Cerebellar cortex (tissue), 1 donor: ENCODE results near the gene SETD6.

Experiments used
- DNase-seq: peaks from one replicate; pipeline ENCODE4 v3.0.0-alpha.2; 2015; ENCODE audit warnings: low spot score

The SETD6 gene

DNA sequence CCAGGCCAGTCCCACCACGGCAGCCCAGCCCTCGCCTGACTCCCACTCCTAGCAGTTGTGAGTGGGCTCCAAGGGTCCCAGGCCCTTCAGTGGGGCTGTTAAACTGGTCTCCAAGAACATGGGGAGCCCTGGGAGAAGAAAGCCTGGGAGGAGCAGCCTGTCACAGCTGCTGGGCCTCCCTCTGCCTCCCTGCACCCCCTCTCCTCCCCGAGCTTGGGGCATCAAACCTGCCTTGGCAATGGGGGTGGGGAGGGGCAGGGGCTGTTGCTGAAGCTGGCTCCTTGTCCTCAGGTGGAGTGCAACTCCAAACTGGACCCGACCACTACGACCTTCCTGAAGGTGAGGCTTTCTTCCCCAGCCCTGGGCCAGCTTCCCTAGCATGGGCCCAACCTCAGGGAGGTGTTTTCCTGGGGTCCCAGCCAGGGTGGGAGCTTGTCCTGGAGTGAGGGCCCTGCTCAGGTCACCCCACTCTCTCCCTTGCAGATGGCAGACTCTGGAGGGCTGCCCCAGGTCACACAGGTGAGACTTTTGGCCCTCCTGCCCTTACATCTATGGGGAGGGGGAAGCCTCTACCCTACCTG, 6.6 kb upstream of the SETD6 start:
- DNase-seq, result no peak

DNA sequence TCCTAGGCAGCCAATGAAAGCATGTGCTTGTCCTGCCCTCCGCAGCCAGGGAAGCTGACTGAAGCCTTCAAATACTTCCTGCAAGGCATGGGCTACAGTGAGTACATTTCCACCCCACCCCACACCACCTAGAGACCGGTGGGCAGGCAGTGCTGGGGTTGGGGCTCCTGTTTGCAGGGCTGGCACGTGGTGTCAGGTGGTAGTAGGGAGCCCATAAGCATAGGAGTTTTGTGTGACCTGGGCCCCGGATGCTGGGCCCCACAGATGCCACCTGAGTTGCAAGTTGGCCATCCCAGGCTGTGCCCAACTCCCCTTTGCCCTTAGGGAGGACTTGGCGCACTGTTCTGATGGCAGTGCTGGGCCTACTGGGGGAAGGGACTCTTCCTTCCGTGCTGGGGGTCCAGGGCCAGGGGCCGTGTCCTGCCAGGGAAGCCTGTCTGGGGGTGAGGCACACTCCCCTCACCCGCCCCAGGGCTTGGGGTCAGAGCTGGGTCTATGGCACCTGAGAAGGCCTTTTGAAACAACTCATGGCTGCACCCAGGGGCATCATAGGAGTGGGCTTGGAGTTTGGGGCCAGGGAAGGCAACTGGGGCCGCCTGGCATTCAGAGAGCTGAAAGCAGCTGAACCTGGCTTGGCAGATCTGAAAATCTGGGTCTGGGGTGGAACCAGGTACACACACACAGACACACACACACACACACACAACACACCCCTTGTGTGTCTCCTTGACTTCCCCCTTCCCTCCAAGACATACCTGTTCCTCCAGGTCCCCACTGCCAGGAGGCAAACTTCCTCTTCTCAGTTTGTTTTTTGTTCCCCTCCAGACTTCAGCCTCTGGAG, 5.8 kb upstream of the SETD6 start:
- no peak for DNase-seq

DNA sequence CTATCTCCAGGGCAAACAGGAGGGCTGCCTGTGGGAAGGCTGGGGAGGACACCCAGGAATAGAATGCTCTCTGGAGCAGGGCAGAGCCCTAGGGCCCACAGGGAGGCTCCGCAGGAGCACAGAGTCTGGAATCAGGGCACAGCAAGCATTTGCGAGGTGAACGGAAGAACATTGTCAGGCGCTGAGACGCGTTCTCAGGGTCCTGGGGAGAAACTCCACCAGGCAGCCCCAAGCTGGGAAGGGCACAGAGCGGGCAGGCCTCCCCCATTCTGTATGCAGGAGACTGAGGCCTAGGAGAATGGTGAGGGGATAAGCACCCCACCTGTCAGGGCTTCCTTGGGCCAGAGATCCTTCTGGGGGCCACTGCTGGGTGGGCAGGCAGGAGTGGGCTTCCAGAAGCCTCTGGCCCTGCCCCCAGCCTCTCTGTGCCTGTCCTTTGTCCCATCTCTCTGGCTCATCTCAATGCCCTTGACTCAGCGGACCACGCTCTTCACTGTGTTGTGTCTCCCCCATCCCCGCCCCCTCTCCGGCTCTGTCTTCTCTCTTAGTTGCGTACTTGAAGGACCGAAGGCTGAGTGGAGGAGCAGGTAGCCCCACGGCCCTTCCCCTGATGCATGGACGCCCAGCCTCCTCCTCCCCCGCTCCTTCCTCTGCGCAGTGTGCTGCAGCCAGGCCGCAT, 5.1 kb upstream of the SETD6 start:
- DNase-seq, result no peak

DNA sequence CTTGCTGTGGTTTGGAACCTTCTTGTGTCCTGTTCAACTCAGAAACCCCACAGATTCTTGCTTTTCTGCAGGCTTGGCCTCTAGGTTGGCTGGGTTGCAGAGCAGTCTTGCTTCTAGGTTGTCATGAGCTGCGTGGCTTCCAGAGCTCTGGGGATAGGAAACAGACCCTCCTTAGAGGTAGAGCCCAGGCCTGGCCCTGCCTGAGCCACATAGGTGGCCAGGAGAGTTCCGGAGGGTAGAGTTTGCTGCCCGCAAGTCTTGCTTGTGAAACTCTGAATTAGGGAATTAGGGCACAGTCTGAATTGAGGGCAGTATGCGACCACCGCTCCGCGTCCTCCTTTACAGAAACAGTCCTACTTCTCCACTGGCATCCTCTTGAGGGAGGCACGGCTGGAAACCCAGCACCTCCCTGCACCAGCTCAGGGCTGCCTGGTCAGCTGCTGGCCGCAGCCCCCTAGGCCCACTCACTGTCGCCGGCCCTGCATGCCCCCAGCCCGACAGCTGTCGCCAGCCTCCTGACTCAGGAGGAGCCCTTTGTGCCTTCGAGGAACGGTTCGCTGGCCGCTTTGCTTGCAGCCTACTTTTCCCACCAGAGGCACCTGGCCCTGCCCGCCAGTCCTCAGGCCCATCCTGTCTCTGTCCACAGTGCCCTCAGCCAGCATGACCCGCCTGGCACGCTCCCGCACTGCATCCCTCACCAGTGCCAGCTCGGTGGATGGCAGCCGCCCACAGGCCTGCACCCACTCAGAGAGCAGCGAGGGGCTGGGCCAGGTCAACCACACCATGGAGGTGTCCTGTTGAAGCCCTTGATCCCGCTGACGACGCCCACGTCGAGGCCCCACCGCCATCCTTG, 4.3 kb upstream of the SETD6 start:
- DNase-seq, result no peak

DNA sequence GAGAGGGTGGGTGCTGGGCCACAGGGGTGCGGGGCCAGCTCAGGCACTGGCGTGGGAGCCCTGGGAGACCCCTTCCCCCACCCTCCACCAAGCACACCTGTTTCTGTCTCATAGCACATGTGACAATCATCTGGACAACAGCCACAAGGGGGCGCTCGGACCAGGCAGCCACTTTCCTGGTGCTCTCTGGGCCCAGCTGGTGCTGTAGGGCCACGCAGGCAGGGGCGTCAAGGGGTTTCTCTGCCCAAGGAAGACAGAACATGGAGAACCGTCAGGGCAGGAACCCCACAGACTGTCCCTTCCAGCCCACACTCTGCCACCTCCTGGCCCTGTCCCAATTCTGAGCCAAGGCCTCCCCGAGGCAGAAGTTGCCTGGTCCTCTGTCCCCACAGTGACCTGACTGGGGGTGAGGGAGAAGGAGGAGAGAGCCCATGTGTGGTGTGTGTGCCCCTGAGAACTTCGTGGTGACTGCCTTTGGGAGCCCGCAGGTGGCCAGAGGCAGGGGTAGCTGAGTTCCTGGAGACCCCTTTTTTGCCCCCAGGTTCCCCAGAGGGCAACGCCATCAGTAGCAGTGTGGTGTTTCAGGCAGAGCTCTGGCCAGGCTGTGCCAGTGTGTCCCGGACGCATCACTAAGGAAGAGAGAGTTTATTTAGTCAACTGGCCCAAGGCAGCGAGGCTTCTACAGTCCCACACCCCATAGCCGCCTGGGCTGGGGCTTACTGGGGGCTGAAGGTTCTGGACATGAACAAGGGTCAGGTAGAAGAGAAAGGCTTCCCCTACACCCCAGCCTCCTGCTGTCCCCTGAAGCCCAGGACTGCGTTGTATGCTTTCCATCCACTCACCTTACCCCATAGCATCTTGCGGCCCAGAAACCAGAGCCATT, 3.1 kb upstream of the SETD6 start:
- peak; percentile 68 for DNase-seq

DNA sequence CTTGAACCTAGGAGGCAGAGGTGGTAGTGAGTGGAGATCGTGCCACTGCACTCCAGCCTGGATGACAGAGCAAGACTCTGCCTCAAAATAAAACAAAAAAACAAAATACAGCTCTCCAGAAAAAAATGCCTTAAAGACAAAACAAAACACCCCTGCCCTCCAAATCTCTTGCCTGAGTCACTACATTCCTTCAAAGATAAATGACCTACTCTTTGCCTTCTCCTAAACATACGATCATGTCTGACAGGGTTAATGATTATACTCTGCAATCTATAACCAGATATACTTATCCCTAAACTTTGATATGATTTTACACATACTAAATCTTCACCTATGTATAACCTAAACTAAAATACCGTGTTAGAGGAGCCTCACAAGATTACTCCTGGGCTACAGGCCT, 1.4 kb upstream of the SETD6 start:
- DNase-seq, result no peak

DNA sequence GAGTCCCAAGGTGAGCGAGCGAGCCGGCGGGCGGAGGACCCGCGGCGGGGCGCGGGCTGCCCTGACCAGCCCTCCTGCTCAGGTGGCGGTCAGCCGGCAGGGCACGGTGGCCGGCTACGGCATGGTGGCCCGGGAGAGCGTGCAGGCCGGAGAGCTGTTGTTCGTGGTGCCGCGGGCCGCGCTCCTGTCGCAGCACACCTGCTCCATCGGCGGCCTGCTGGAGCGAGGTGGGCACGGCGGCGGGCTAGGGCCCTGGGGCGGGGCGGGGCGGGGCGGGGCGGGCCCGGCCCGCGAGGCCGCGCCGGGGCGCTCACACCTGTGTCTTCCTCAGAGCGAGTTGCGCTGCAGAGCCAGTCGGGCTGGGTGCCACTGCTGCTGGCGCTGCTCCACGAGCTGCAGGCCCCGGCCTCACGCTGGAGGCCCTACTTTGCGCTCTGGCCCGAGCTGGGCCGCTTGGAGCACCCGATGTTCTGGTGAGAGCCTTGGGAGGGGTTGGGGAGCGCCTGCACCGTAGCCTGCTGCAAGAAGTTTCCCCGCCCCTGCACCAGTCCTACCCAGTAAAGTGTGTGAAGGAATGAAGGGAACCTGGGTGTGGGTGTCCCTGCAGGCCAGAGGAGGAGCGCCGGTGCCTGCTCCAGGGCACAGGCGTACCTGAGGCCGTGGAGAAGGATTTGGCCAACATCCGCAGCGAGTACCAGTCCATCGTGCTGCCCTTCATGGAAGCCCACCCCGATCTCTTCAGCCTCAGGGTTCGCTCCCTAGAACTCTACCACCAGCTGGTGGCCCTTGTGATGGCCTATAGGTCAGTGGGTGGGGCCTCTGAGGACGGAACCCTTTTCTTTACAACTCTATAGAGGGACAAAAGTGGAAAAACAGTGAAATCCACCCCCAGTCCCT, 802 bp downstream of the SETD6 start:
- DNase-seq, result peak; percentile 32

DNA sequence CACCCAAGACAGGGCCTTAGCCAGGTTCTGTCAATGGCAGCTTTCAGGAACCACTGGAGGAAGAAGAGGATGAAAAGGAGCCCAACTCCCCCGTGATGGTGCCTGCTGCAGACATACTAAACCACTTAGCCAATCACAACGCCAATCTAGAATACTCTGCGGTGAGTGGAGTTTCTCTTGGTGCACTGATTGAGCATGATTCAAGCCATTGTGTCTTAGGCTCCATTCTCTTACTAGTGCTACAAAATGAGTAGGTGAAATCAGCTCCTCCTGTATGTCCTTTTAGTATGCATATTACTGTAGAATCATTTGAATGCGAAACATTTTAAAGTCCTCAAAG, 1.4 kb downstream of the SETD6 start:
- no peak for DNase-seq

DNA sequence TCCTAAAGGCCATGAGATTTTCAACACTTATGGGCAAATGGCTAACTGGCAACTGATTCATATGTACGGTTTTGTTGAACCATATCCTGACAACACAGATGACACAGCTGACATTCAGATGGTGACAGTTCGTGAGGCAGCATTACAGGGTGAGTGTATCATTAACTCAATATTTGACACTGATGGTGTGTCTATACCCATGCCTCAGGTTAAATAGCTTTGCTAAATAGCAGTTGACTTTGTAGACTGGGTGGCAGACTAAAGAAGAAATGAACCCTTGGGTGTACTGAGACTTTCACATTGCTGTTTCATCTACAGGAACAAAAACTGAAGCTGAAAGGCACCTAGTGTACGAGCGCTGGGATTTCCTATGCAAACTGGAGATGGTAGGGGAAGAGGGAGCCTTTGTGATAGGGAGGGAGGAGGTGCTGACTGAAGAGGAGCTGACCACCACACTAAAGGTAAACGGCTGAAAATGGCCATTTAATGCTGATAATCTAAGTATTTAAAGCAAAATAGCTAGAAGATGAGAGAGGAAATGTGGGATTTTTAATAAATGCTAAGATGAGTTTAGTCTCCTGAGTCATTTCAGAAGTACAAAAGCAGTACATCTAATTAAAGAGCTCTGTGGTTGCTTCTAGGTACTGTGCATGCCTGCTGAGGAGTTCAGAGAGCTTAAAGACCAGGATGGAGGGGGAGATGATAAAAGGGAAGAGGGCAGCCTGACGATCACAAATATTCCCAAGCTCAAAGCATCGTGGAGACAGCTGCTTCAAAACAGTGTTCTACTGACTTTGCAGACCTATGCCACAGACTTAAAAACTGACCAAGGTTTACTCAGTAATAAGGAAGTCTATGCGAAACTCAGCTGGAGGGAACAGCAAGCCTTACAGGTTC, 3.0 kb downstream of the SETD6 start:
- no peak for DNase-seq

DNA sequence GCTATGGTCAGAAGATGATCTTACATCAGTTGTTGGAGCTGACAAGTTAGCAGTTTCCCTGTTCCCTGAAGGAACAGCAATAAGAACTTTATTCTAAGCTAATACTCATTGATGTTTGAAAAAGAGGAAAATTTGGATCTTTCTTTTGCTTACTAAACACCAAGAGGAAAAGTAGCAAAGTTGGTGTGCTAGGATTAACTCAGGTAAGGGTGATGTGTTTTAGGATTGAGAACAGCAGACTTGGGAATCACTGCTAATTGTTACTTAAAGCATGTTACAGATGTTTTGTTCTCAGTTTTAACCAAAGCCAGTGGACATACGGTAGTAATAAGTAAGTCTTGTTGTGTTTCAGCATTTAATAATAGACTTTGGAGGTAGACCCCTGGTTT, 3.7 kb downstream of the SETD6 start:
- DNase-seq, result no peak

DNA sequence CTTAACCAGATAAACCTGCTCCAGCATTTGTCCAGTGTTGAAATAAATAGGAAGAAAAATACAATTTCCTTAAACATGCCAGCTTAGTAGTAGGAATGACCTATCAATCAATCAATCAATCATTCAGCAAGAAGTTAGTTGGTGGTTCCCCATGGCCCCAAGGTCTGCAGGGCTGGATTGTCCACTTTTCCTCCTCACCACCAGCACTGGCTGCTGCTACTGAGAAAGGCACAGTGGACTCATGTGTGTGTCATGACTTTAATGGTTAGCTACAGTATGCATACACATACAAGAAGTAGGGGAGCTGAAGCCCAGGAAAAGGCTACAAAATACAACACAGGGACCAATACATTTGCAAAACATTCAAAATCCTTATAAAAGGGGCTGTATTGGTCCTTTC, 4.4 kb downstream of the SETD6 start:
- no peak for DNase-seq

DNA sequence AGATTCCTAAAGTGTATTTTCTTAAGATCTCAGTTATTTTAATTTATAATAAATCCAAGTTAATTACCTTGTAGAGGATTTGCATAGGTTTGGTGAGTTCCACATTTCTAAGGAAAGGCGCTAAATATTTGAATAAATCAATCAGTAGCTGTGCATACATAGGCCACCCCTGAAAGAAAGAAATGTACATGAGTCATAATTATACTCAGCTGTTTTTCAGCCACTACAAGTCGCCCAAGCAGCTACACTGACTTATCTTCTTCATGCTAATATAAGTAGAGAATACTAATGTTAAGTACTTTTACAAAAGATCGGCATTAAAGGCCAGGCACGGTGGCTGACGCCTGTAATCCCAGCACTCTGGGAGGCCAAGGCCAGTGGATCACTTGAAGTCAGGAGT, 14.9 kb downstream of the SETD6 start:
- DNase-seq, result no peak

DNA sequence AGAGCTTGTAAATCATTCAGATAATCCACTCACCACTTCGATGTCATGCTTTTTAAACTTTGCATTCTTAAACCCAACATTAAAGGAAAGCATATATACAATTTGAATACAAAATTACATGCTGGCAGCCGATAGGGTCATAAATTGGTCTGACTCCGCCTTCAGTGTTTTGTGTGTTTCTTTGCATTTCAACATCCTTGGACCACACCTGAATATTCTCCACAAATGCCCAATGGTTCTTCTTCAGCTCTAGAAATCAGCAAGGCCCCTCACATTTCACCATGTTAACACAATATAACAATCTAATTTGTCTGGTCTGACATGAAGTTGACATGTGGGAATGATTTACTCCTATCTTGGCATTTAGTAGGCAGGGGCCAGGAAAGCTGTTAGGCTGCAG, 17.1 kb downstream of the SETD6 start:
- DNase-seq, result no peak

DNA sequence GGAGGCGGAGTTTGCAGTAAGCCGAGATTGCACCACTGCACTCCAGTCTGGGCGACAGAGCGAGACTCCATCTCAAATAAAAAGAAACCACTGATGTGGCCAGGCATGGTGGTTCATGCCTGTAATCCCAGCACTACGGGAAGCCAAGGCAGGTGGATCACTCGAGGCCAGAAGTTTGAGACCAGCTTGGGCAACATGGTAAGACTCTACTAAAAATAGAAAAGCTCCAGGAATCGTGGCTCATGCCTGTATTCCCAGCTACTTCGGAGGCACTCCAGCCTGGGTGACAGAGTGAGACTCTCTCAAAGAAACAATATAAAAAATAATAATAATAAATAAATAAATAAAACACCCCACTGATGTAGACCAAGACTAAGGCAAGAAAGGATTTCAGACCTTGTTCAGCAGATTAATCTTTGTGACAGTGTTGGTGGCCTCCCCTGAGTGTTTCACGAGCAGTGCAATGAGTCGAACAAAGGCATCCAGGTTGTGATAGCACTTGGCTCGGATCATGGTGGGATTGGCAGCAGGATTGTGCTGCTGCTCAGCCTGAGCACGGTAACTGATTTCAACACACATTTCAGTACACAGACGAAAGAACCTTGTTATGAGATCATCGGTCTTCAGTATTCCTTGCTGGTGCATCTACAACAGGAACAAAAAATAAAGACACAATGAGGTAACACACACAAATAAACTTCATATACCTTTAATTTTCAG, 18.6 kb downstream of the SETD6 start:
- no peak for DNase-seq

DNA sequence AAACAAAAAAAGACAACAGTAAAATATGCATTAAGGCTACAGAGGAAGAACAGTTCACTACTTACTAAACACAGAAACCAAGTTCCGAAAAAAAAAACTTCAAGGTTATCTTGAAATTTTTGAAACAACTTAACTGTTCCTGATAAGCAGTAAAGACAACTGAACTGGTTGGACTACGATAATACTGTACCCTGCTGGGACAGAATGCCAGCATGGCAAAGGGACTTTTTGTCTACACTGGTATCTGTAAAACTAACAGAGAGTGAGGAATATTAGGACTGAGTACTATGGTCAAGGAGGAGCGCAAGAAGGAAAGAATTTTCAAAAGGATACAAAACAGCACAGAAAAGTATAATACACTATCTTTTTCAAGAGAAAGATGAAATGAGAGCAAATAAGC, 19.8 kb downstream of the SETD6 start:
- no peak for DNase-seq

DNA sequence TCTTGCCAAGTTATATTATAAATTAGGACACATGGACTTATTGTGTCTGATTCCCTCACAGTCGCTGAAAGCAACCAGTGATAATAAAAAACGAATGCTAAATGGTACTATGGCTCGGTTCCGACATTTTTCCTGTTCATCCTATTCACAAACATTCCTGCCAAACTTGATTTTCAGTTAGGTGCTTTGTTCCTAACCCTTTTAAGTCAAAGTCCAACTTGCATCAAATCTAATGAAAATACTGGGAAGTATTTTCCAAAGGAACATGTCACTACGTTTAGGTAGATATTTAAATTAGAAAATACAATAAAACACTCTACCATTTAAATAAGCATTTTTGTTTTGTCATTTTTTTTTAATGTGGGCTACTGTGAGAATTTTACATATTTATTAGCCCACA, 21.0 kb downstream of the SETD6 start:
- DNase-seq, result no peak

DNA sequence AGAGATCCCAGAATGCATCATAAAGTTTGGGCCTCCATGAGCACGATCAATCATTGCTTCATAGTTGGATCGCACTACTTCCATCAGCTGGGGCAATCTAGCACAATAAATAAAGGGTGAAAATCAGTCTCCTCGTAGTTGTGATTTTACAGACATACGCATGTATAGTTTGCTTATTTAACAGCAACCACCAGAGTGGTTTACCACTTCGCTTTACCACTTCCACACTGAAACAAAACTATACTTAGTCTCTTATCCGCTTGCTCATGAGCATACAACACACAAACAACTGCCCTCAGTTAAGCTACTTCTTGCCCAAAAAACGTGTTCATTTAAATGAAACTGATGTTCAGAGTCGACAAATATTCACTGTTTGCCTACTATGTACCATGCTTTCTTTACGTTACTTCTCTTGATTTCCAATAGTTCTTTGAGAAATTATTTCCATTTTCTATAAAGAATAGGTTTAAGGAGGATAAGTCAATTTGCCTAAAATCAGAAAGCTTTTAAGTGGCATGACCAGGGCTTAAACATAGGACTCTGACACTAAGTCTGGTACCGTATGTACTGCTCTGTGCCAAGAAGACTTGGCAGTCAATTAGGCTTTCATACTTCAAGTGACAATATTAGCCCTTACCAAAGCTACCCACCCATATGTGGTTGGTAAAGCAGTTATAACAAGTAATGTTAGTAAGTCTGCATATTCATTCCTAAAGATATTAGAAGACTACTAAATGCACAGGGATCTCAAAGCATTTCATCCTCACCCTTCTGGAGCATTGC, 22.0 kb downstream of the SETD6 start:
- no peak for DNase-seq

DNA sequence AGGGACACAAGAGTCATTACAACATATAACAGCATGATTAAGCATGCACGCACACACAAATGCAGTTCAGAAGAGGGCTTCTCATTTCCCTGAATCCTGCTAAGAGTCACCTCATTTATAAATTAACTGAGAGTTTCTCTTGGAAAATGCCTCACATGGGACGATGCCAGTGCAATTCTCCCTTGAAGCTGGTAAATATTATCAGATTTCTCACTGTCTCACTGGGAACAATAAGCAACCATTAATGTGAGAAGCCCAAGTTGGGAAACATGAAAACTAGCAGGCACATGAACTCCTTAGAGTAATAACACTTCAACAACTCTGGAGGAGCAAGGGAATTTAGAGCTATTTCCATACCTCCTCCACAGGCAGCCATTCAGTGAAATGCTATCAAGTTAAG, 26.4 kb downstream of the SETD6 start:
- no peak for DNase-seq
